HEK293 (cell line): ENCODE data around the gene IL17D.

Experiments
- CTCF ChIA-PET: fragments of 350-600 bp; formaldehyde crosslinking; extraction: SDS; loops from one replicate; lab custom pipeline; 2021; ENCODE audit warnings: antibody characterized with exemption; lab: Yijun Ruan, JAX
- POLR2A ChIA-PET: fragments of 300-600 bp; formaldehyde crosslinking; extraction: SDS; loops from one replicate; lab custom pipeline; 2020; ENCODE audit warnings: antibody characterized with exemption, inconsistent platforms; lab: Yijun Ruan, JAX
- H3K27ac ChIP-seq: fragments of 200-500 bp; sonication (Bioruptor generic); 2 replicates; pipeline ENCODE4 v1.5.1; 2014; ENCODE audit warnings: low read depth, low read length, control low read depth, inconsistent platforms; ENCODE audit errors: extremely low read depth
- H3K36me3 ChIP-seq, 2 experiments: fragments of 200-500 bp in 1 of 2; sonication (Bioruptor generic) in 1 of 2; 1 replicate in 1 of 2; 2 replicates in 1 of 2; pipeline ENCODE4 v1.5.1; 2014 to 2017; ENCODE audit warnings: inconsistent platforms in 2 of 2, low read length in 2 of 2; ENCODE audit not compliant: control insufficient read depth in 2 of 2, insufficient read depth in 1 of 2
- H3K4me1 ChIP-seq: fragments of 200-500 bp; sonication (Bioruptor generic); 2 replicates; pipeline ENCODE4 v1.5.1; 2014; ENCODE audit warnings: mild to moderate bottlenecking, low read length, inconsistent platforms; ENCODE audit not compliant: control insufficient read depth, insufficient read depth
- H3K4me3 ChIP-seq: 2 replicates; pipeline ENCODE4 v1.5.1; 2011; ENCODE audit warnings: low read depth, mild to moderate bottlenecking, control low read depth, low read length, moderate library complexity
- H3K9me3 ChIP-seq: fragments of 200-500 bp; sonication (Bioruptor generic); 2 replicates; pipeline ENCODE4 v1.5.1; 2014; ENCODE audit warnings: low read depth, low read length, inconsistent platforms; ENCODE audit not compliant: control insufficient read depth, insufficient read depth
- BCL6B ChIP-seq: fragments of 450-650 bp; formaldehyde crosslinking; IDR thresholded peaks from 2 replicates; pipeline ENCODE4 v1.5.1; 2017; ENCODE audit warnings: missing biosample characterization, missing genetic modification characterization
- CTCF ChIP-seq: fragments of 450-650 bp; formaldehyde crosslinking; IDR thresholded peaks from 2 replicates; pipeline ENCODE4 v1.5.1; 2016; ENCODE audit warnings: missing biosample characterization, missing genetic modification characterization
- HIC1 ChIP-seq: fragments of 450-650 bp; formaldehyde crosslinking; IDR thresholded peaks from 2 replicates; pipeline ENCODE4 v1.5.1; 2016; ENCODE audit warnings: missing biosample characterization, missing genetic modification characterization
- KLF8 ChIP-seq: fragments of 450-650 bp; formaldehyde crosslinking; IDR thresholded peaks from 2 replicates; pipeline ENCODE4 v1.5.1; 2016; ENCODE audit warnings: missing biosample characterization, missing genetic modification characterization
- MZF1 ChIP-seq: fragments of 450-650 bp; formaldehyde crosslinking; IDR thresholded peaks from 2 replicates; pipeline ENCODE4 v1.5.1; 2017; ENCODE audit warnings: missing biosample characterization, missing genetic modification characterization, borderline replicate concordance
- PATZ1 ChIP-seq: fragments of 450-650 bp; formaldehyde crosslinking; IDR thresholded peaks from 2 replicates; pipeline ENCODE4 v1.5.1; 2016; ENCODE audit warnings: missing biosample characterization, missing genetic modification characterization
- PRDM2 ChIP-seq: fragments of 450-650 bp; formaldehyde crosslinking; IDR thresholded peaks from 2 replicates; pipeline ENCODE4 v1.5.1; 2016; ENCODE audit warnings: missing biosample characterization, missing genetic modification characterization, borderline replicate concordance
- REPIN1 ChIP-seq: fragments of 450-650 bp; formaldehyde crosslinking; IDR thresholded peaks from 2 replicates; pipeline ENCODE4 v1.5.1; 2017; ENCODE audit warnings: missing biosample characterization, missing genetic modification characterization, low read depth
- SCRT1 ChIP-seq: fragments of 450-650 bp; formaldehyde crosslinking; IDR thresholded peaks from 2 replicates; pipeline ENCODE4 v1.5.1; 2016; ENCODE audit warnings: missing biosample characterization, missing genetic modification characterization, borderline replicate concordance
- SP2 ChIP-seq: fragments of 450-650 bp; formaldehyde crosslinking; IDR thresholded peaks from 2 replicates; pipeline ENCODE4 v1.5.1; 2016; ENCODE audit warnings: missing biosample characterization, missing genetic modification characterization
- ZBTB17 ChIP-seq: fragments of 450-650 bp; formaldehyde crosslinking; IDR thresholded peaks from 2 replicates; pipeline ENCODE4 v1.5.1; 2016; ENCODE audit warnings: missing biosample characterization, missing genetic modification characterization
- ZBTB20 ChIP-seq: fragments of 450-650 bp; formaldehyde crosslinking; IDR thresholded peaks from 2 replicates; pipeline ENCODE4 v1.5.1; 2016; ENCODE audit warnings: missing biosample characterization, missing genetic modification characterization
- ZIC2 ChIP-seq: fragments of 450-650 bp; formaldehyde crosslinking; IDR thresholded peaks from 2 replicates; pipeline ENCODE4 v1.5.1; 2016; ENCODE audit warnings: missing biosample characterization, missing genetic modification characterization
- ZNF26 ChIP-seq: fragments of 450-650 bp; formaldehyde crosslinking; IDR thresholded peaks from 2 replicates; pipeline ENCODE4 v1.5.1; 2016; ENCODE audit warnings: missing biosample characterization, missing genetic modification characterization
- ZNF473 ChIP-seq: fragments of 450-650 bp; formaldehyde crosslinking; IDR thresholded peaks from 2 replicates; pipeline ENCODE4 v1.5.1; 2017; ENCODE audit warnings: missing biosample characterization, missing genetic modification characterization
- ZNF548 ChIP-seq: fragments of 450-650 bp; formaldehyde crosslinking; IDR thresholded peaks from 2 replicates; pipeline ENCODE4 v1.5.1; 2016; ENCODE audit warnings: missing biosample characterization, missing genetic modification characterization
- ZNF626 ChIP-seq: fragments of 450-650 bp; sonication (Bioruptor Pico); formaldehyde crosslinking; IDR thresholded peaks from 2 replicates; pipeline ENCODE4 v1.5.1; 2018; ENCODE audit warnings: missing biosample characterization, missing genetic modification characterization, inconsistent platforms
- ZSCAN4 ChIP-seq: fragments of 450-650 bp; formaldehyde crosslinking; IDR thresholded peaks from 2 replicates; pipeline ENCODE4 v1.5.1; 2017; ENCODE audit warnings: missing biosample characterization, missing genetic modification characterization
- ZXDB ChIP-seq: fragments of 450-650 bp; formaldehyde crosslinking; IDR thresholded peaks from 2 replicates; pipeline ENCODE4 v1.5.1; 2016; ENCODE audit warnings: missing biosample characterization, missing genetic modification characterization

IL17D gene

GRCh38 chr13:20702915-20703779 lies at the start of gene IL17D:
Gene IL17D, plus strand, starts transcription at chr13:20703699. Its CDS starts 303 bp downstream, at chr13:20704002.
- peak within 1 kb of the TSS; percentile 50 for H3K4me3 ChIP-seq
- peaks cover 5% of the 10 kb centered on the region for H3K4me1 ChIP-seq
- ChIA-PET CTCF (interaction anchor here (0.7 to 1.1 kb wide), 2 partner anchors 125 to 518 kb away, joined by 3 to 5 read pairs; no protein-coding TSS in a partner anchor), POLR2A (no interaction called here)
- no peaks in the 10 kb centered on the region for H3K9me3 ChIP-seq
- peak within 1 kb of the TSS; percentile 84; the same call in 1 of the 2 replicates for H3K27ac ChIP-seq
- no peaks in the 10 kb centered on the region for H3K36me3 ChIP-seq
- TF ChIP-seq PRDM2 (tag by site-specific recombination), result no peak
- TF ChIP-seq ZBTB17 (tag by site-specific recombination), result no peak
- TF ChIP-seq ZNF548, result no peak
- TF ChIP-seq SCRT1 (tag by site-specific recombination), result no peak
- peak; percentile 48; the same call in 1 of the 2 replicates for TF ChIP-seq KLF8 (tag by site-specific recombination)
- peak; percentile 70 for TF ChIP-seq ZIC2 (tag by site-specific recombination)
- TF ChIP-seq HIC1 (tag by site-specific recombination), result no peak
- no peak for TF ChIP-seq REPIN1 (tag by site-specific recombination)
- peak; percentile 62; the same call in 1 of the 2 replicates for TF ChIP-seq ZBTB20 (tag by site-specific recombination)
- no peak for TF ChIP-seq ZNF626 (tag by site-specific recombination)
- TF ChIP-seq ZNF473, result no peak
- 0 out of 2 replicates have a peak, but pooled peaks have one; percentile 21 for TF ChIP-seq PATZ1
- TF ChIP-seq BCL6B, result no peak
- no peak for TF ChIP-seq MZF1 (tag by site-specific recombination)
- no peak for TF ChIP-seq ZSCAN4 (tag by site-specific recombination)
- peak; percentile 60 for TF ChIP-seq CTCF (tag by site-specific recombination)
- no peak for TF ChIP-seq ZNF26 (tag by site-specific recombination)
- TF ChIP-seq ZXDB (tag by site-specific recombination), result peak; percentile 47; the same call in 1 of the 2 replicates
- no peak for TF ChIP-seq SP2
